Measurements from ENCODE around the gene TDRD10.

TDRD10 gene

DNA sequence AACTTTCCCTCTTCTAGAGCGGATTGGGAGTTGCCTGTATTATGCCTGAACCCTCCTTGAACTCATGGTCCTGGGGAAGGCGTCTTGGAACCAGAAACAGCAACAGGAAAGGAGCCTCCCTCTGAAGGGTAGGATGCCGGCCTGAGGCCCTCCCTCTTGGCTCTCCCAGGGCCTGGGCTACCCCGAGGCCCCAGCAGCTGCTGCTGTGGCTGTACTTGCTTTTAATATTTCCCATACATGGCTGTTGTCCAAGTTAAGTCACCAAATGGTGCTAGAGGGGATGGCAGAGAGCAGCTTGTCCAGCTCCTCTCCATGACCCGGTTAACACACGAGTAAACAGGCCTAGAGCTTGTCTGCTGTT, 76.0 kb downstream of the TDRD10 start:
- no peak for DNase-seq (ENCODE audit: low read depth)

DNA sequence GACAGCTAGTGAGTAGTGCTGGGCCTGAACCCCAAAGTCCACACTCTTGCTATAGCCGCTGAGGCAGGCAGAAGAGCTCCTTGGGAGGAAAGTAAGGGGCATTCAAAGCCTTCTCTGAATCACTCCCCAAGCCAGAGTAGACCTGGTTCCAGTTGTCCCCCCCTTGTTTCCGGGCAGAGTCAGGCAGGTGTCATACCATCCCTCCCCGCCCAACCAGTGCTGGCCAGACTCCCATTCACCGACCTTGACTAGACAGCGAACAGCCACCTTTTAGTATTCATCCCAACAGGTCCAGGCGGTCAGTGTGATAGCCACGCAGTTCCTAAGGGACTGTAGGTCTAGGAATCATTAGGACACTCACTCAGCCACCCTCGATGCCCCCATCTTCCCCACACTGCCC, 77.4 kb downstream of the TDRD10 start:
- no peak for DNase-seq (ENCODE audit: low read depth)

DNA sequence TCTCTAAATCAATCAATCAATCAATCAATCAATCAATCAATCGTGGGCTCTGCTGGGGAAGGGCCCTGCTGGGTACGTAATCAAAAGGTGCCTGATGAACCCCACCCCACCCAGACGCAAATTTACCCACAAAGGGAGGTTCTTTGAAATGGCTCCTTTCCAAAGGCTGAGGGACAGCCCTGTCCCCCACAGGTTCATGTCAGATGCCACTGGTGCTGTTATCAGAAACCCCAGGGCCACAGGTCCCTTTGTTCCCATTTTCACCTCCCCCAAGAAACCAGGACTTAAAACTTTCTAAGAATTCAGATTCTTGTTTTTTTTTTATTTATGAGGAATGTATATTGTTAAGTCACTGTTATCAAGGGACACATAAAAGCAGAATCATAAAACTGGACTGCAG, 79.7 kb downstream of the TDRD10 start:
- DNase-seq (ENCODE audit: low read depth) = no peak

DNA sequence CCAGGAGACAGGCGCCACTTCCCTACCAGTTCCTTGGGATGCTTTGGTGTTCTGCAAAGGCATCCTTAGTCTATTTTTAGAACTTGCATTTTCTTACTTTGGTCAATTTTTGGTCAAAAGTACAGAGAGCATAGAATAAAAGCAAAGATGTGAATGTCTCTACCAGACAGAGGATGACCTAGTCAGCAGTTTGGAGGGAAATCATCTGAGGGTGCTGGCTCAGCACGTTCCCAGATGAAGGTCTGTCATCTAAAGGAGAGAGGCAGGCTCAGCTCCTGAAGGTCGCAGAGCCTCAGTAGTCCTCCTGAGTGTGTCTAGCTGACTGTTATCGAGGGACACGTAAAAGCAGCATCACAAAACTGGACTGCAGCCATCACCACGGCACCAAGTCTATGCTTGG, 80.9 kb downstream of the TDRD10 start:
- no peak for DNase-seq (ENCODE audit: low read depth)

DNA sequence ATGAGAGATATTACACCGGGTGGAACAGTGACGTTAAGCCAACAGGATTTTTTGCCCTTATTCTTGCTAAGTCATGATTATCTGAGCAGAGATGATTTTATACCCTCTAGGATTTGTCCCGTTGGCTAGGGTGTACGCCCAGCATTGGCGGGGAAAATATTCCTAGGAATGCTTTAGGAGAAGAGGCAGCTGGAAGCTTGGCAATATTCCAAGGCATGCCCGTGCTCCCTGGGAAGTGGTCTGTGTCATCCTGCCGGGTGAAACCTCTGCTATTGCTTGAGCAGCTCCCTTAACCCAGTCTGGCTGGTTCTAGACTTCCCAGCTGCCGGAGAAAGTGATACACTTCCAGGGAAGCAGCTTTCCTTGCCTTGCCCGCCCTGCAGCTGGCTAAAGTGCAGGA, 81.8 kb downstream of the TDRD10 start:
- DNase-seq (ENCODE audit: low read depth) = peak; percentile 58

DNA sequence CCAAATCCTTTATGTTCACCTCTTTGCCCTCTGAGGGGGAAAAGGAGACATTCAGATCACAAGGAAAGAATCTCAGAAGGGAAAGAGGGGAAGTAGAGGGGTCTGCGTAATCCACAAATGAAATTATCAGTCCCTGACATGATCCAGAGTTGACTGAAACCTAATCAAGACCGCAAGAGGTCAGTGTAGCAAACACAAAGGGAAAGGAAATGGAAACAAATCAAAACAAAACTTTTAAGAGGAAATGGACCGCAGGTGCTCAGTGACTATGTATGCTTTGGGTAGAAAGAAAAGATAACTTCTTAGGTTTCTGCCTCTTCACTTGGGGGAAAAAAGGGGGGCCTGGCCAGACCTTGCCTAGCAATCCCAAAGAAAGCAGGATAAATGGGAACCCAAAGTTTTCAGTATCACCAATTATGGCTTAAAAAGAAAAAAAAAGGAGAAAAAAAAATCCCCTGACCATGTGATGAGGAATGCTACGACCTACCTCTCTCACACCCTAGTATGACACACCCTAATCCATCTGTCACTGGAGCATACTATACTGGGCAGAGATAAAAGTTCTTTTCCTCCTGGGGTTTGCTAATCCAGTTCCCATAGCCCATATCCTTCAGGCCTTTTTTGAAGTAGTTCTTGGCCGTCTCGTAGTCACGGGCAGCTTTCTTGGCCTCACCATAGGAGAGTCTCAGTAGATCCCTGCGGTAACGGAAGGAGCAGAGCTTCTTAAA, 82.4 kb downstream of the TDRD10 start:
- DNase-seq (ENCODE audit: low read depth) = no peak

DNA sequence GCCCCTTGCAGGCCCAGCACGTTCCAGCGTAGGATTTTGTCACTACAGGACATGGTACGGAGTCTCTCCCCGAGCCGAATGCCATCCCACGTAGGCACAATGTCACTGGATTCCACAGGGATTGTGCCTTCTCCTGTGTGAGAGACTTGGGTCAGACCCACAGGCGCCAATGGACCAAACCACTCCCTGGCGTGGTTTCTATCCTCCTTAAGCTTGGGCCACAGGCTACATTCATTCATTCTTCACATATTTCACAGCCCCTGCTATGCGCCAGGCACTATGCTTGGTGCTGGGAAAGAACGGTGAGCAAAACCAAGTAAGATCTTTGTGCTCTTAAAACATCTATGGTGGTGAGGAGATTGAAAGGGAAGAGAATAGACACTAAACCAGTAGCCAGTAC, 84.2 kb downstream of the TDRD10 start:
- peak; percentile 34 for DNase-seq (ENCODE audit: low read depth)

DNA sequence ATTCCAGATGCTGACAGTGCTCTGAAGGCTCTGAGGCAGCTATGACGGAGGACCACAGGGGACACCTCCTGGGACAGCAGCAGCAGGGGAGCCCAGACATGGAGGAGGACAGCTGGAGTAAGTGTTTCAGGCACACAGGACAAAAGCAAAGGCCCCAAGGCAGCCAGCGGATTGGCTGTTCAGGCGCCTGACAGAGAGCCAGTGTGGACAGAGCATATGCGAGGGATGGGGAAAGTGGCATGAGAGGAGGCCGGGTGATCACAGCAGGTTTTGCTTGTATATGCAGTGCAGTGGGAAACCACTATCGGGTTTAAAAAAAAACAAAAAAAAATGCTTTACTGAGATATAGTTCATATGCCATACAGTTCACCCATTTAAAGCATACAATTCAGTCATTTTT, 84.6 kb downstream of the TDRD10 start:
- DNase-seq (ENCODE audit: low read depth) = no peak

DNA sequence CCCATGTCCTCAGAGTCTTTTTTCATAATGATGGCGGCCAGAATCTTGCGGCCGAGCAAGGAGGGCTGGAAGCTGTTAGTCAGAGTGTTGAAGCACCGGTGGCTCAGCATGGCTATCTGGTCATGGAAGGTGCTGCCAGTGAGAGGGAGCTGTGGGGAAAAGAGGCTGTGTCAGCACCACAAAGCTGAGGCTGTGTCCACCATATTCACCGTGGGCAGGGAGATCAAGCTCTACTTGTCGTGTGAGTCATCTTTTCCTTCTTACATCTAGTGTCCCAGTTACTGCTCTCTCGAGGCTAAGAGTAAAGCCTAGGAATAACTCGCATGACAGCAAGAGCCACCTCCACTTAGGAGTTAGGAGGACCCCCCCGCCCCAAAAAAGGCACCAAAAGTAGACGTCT, 87.8 kb downstream of the TDRD10 start:
- DNase-seq (ENCODE audit: low read depth) = no peak

DNA sequence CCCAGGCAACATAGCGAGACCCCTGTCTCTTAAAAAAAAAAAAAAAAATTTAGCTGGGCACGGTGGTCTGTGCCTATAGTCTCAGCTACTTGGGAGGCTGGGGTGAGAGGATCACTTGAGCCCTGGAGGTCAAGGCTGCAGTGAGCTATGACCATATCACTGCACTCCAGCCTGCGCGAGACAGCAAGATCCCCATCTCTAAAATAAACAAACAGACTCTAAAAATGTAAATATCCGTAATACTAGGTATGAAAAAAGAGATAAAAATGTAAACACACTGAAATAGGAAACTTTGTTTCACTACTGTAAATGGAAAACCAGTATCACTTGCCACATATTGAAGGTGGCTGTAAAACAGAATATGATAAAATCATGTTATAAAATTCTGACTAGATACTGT, 88.7 kb downstream of the TDRD10 start:
- DNase-seq (ENCODE audit: low read depth) = no peak

DNA sequence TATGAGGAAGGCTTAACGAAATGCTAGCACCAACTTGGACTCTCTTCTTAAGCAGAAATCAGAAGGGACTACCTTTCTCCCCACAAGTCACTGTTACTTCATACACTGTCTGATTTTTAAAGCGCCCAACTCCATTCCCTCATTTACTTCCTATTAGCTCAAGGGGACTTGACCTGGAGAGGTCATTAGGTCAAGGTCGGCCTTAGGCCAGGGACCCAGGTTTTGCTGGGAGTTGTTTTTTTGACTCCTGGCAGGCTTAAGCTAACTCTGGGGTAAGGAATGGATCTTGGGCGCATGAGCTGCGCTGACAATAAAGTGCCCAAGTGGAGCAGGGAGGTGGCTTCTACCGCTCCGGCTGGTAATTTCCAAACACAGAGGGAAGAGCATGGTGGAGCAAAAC, 89.2 kb downstream of the TDRD10 start:
- DNase-seq (ENCODE audit: low read depth) = no peak

DNA sequence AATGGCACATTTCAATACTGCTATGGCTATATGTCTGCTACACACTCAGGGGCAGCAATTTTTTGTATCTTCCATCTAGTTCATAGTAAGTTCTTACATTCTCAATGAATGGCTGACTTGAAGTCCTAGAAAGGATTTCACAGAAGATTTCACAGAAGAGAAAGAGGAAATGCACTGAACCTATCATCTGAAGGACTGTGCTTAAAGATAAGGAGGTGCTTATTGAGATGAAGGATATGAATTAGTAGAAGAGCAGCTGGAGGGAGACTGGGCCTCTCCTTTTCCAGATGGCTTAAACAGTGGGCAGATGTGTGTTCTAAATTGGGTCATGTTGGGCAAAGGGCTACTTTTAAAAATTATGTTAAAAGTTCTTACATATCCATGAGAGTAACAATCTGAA, 91.4 kb downstream of the TDRD10 start:
- no peak for DNase-seq (ENCODE audit: low read depth)

DNA sequence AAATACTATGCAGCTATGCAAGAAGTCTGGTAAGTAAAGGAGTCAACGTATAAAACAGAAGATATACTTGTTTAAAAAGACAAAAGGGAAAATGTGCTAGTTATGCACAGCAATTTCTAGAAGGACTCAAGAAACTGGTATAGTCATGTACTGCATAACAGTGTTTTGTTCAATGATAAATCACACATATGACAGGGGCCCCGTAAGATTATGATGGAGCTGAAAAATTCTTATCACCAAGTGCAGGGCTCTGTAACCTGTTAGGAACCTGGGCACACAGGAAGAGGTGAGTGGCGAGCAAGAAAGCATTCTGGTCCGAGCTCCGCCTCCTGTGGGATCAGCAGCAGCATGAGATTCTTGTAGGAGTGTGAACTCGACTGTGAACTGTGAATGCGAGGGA, 92.8 kb downstream of the TDRD10 start:
- DNase-seq (ENCODE audit: low read depth) = no peak

DNA sequence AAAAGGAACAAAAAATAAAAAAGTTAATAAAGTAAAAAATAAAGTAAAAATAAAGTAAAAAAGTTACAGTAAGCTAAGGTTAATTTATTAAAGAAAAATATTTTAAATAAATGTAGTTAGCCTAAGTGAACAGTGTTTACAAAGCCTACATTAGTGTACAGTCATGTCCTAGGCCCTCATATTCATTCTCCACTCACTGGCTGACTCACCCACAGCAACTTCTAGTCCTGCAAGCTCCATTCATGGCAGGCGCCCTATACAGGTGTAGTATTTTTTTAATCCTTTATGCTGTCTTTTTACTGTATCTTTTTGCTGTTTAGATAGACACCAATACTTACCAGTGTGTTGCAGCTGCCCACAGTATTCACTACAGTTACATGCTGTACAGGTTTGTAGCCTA, 93.6 kb downstream of the TDRD10 start:
- DNase-seq (ENCODE audit: low read depth) = peak; percentile 37

All from EH (cell line).